HG02885 (cell line): ENCODE results near the gene EGR2.
A peak's percentile ranks its signal among the peaks of the same experiment; 100 is the strongest.
"Not testable (repeated sequence)": the region's sequence is repeated elsewhere in the genome, so short reads cannot be mapped to it uniquely, and the experiment has no call there.

Experiments used
- ATAC-seq: cut with Tn5 transposase; IDR thresholded peaks from one replicate; pipeline ENCODE4 v1.9.1; 2021; ENCODE audit warnings: mild to moderate bottlenecking; ENCODE audit not compliant: unreplicated experiment, poor library complexity

Gene EGR2

GRCh38 chr10:62801871-62802270 is 14.3 kb downstream of the EGR2 start:
- ATAC-seq: no peak

- ATAC-seq: no peak
Measured at GRCh38 chr10:62796896-62797295, 19.3 kb downstream of the EGR2 start.

- no peak for ATAC-seq
Measured at GRCh38 chr10:62795762-62796161, 20.4 kb downstream of the EGR2 start.

GRCh38 chr10:62795100-62795499 is 21.1 kb downstream of the EGR2 start:
- no peak for ATAC-seq

GRCh38 chr10:62794306-62794705 is 21.9 kb downstream of the EGR2 start:
- no peak for ATAC-seq

- ATAC-seq: no peak
Measured at GRCh38 chr10:62792261-62792660, 23.9 kb downstream of the EGR2 start.

- no peak for ATAC-seq
Measured at GRCh38 chr10:62790571-62790970, 25.6 kb downstream of the EGR2 start.

- no peak for ATAC-seq
Measured at GRCh38 chr10:62790019-62790555, 26.1 kb downstream of the EGR2 start.

GRCh38 chr10:62788861-62789467 is 27.2 kb downstream of the EGR2 start:
- no peak for ATAC-seq

- ATAC-seq: not testable (repeated sequence)
Measured at GRCh38 chr10:62788285-62788684, 27.9 kb downstream of the EGR2 start.

GRCh38 chr10:62784537-62784936 is 31.6 kb downstream of the EGR2 start:
- not testable (repeated sequence) for ATAC-seq

- ATAC-seq: peak; percentile 95
Measured at GRCh38 chr10:62779487-62780248, 36.5 kb downstream of the EGR2 start.

GRCh38 chr10:62778125-62778524 is 38.0 kb downstream of the EGR2 start:
- ATAC-seq: peak; percentile 50

GRCh38 chr10:62772186-62772974 is 43.8 kb downstream of the EGR2 start:
- no peak for ATAC-seq

- peak; percentile 75 for ATAC-seq
Measured at GRCh38 chr10:62769574-62770242, 46.5 kb downstream of the EGR2 start.

GRCh38 chr10:62766386-62766785 is 49.8 kb downstream of the EGR2 start:
- no peak for ATAC-seq

- ATAC-seq: no peak
Measured at GRCh38 chr10:62765726-62766125, 50.4 kb downstream of the EGR2 start.

GRCh38 chr10:62764011-62764410 is 52.2 kb downstream of the EGR2 start:
- no peak for ATAC-seq

- no peak for ATAC-seq
Measured at GRCh38 chr10:62763155-62763554, 53.0 kb downstream of the EGR2 start.
